HG03159 (cell line): ENCODE measurements around the gene CLCN3.
"Not testable (repeated sequence)": the region's sequence is repeated elsewhere in the genome, so short reads cannot be mapped to it uniquely, and the experiment has no call there.

Experiments used
- ATAC-seq: cut with Tn5 transposase; IDR thresholded peaks from one replicate; pipeline ENCODE4 v1.9.1; 2021; ENCODE audit warnings: mild to moderate bottlenecking, moderate library complexity; ENCODE audit not compliant: unreplicated experiment

The CLCN3 gene

DNA sequence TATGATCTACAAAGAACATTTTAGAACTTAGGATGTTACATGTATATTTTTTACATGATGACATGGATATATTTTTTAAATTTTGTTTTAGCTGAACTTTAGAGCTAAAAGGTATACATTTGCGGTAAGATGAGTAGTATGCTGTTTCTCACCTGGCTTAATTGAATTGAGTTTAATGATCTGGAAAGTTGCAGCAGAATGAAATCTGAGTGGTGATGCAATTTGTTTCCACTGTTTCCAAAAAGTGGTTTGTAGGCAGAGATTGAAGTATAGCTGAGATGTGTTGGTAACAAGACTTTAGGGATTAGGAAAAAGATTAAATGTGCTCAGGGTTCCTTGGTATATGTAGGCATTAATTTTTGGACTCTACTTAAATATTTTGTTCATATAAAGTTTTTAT, 69.3 kb downstream of the CLCN3 start:
- no peak for ATAC-seq

DNA sequence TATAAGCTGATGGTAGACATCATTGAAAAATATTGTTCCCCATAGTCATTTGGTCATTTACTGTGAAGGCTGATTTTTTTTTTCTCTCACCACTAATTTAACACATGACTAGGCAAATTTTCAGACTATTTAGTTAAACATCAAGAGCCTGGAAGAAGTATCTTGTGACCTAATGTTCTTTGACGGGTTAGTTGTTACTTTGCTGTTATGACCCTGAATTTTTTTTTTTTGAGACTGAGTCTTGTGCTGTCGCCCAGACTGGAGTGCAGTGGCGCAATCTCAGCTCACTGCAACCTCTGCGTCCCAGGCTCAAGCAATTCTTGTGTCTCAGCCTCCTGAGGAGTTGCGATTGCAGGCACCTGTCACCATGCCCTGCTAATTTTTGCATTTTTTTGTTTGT, 70.4 kb downstream of the CLCN3 start:
- ATAC-seq: no peak

DNA sequence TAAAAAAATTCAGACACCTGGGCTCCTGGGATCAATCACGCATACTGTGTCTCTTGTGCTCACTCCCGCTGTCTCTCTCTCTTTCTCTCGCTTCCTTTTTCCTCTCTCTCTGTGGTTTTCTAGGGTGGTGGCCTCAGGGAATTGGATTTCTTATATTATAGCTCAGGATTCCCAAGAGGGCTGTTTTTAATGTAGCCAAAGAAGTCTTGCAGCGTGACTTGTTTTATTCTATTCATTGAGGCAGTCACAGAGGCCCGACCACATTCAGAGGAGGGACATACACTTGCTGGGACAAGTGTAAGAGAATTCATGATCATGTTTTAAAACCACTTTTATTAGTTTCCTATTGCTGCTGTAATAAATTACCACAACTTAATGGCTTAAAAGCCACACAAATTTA, 78.0 kb downstream of the CLCN3 start:
- no peak for ATAC-seq

DNA sequence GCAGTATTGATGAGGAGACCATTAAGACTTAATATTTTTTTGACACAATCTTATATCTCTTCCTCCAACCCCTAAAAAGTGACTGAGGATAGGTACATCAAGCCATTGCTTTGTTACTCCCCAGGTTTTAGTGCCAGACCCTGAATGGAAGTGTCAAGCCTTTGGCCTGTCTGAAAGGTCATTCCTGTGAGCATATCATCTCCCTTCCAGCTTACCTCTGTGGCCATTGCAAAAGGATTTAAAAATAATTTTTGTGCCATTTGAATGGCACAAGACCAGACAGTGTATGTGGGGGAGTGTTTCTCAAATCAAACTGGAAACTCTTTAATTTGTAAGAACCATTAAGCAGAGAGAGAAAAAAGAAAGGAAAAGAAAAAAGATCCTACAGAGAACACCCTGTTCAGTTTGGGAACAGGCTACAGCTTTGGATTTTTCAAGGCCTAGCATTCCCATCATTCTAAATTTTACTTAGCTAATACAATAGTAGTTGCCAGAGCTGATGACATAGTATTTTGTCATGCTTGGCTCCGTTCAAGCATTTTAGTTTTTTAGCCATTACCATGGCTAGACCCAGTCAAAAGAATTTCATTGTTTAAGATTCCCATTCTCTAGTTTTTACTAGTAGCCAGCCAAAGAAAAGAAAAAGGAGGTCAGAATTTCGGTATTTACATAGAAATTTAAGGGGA, 87.7 kb downstream of the CLCN3 start:
- ATAC-seq: no peak

DNA sequence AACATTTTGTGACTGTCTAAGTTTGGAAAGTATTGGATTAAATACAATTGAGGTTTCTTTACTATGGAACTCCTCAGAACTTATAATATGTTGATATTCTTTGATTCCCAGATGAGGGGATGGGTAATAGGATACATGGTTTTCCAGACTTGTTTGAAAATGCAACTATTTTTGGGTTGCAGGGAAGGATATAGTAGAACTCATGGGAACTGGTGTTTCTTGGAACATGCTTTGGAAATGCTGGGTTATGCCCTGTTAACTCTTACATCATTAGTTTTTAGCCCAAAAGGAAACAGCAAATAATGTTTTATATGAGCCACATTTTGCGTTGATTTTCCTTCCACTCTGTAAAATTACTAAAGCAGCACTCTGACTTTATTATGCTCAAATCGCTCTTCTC, 95.4 kb downstream of the CLCN3 start:
- no peak for ATAC-seq

- no peak for ATAC-seq
These were observed 96.3 kb downstream of the CLCN3 start for GRCh38 chr4:169716677-169717076.

- ATAC-seq: no peak
These were observed 100.2 kb downstream of the CLCN3 start for GRCh38 chr4:169720529-169720928.

DNA sequence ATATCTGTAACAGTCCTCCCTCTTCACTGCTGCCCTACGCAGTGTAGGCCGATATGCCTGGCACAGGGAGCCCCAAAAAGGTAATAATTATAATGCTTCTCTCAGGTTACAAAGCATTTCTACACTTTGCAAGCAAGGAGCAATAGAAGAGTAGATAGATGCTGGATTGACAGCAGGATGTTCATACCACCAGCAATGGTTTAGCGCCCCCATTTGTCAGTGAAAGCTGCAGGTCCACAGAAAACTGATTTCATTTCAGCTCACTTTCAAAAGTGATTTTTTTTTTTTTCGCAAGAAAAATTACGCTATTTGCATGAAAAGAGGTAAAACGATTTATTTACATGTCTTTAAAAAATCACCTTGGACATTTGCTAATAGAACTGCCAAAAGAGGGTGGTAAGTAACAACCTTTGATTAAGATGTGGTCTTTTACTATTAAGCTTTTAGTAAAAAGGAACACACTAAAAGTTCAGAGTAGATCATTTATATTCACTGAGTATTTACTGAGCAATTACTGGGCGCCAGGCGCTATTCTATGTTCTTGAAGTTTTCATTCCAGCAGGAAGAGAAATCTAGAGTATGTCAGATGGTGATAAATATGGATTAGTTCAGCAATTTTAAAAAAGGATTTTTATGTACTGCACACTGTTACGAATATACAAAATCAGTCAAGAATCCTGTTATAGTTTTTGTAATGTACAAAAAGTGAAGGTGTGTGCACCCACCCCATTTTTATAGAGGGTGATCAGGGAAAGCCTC, 103.0 kb downstream of the CLCN3 start:
- no peak for ATAC-seq

- ATAC-seq: no peak
These were observed 103.9 kb downstream of the CLCN3 start for GRCh38 chr4:169724260-169724659.

DNA sequence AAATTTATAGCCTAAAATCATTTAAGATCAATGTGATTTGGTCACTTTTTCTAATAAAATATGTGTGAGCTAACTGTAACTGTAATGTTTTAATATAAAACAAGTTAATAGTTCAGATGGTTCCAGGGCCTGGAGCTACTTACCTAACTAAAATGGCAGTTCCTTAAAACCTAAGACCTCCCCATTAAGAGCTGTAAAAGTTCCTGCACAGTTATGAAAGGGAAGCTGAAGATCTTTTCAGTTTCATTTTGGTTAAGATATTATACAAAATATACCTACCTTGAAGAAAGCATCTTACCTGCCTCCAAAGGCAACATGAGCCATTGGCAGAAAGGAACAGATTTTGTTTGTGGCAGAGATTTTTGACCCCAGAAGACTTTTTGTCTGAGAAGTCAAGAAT, 107.2 kb downstream of the CLCN3 start:
- ATAC-seq: no peak

DNA sequence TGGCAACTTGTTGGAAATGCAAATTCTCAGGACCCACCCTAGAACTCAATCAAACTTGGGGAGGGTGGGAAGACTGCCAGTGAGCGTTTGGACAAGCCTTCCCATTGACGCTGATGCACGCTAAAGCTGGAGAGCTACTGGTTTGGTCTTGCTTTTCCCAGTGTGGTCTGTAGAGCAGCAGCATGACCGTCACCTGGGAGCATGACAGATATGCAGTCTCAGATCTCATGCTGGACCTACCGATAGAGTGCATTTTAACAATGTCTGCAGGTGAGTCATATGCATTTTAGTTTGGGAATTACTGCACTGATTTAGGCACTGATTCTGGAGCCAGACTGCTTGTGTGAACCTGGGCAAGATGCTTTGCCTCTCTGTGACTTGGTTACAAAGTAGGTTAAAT, 110.2 kb downstream of the CLCN3 start:
- ATAC-seq: no peak

DNA sequence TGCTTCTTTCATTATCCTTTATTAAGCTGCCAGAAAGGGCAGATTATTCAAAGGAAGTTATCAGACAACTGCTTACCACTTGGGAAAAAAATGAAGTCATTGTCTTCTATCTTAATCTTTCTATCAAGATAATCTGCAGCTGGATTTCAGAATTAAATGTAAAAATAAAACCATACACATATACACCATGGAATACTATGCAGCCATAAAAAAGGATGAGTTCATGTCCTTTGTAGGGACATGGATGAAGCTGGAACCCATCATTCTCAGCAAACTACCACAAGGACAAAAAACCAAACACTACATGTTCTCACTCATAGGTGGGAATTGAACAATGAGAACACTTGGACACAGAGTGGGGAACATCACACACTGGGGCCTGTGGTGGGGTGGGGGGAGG, 118.2 kb downstream of the CLCN3 start:
- not testable (repeated sequence) for ATAC-seq

DNA sequence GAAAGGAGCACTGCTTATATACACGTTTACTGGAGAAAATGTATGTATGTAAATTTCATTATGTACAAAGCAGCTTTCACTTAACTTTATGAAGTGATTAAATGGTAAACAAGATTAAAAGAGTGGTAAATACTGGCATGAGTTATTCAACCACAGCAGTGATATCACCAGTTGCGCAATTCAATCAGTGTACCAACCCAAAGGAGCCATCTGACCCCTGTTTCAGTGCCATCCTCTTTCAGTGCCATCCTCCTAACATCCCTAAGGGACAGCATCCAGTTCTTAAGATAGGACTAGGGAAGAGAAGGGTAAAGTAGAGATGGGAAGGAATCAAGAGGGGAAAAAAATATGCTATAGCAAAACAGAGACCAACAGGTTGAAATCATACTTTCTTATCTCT, 121.2 kb downstream of the CLCN3 start:
- ATAC-seq: no peak

- no peak for ATAC-seq
These were observed 124.2 kb downstream of the CLCN3 start for GRCh38 chr4:169744601-169745000.

DNA sequence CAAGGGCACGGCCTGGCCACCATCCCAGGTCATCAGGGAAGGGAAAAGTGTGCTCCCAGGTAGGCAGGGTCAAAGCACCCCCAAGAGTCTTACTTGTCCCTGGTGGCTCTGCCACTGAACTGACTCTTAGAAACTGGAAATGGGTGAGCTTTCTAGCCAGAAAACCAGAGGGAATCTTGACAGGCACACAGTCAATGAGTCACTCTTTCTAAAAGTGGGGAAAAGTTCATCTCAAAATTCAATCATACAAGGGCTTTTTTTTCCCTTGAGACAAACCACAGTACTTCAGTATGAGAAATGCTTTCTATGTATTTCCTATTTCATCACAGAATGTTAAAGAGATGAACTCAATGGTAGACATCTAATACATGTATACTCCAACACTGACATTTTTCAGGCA, 124.9 kb downstream of the CLCN3 start:
- no peak for ATAC-seq

GRCh38 chr4:169756971-169757574, 136.7 kb downstream of the CLCN3 start:
- ATAC-seq: peak; percentile 22

- peak; percentile 95 for ATAC-seq
These were observed 137.3 kb downstream of the CLCN3 start, which contains the start of gene HPF1 for GRCh38 chr4:169757575-169758184. Gene HPF1 (minus strand): TSS chr4:169757944. CDS start chr4:169757877, 67 bp downstream.

DNA sequence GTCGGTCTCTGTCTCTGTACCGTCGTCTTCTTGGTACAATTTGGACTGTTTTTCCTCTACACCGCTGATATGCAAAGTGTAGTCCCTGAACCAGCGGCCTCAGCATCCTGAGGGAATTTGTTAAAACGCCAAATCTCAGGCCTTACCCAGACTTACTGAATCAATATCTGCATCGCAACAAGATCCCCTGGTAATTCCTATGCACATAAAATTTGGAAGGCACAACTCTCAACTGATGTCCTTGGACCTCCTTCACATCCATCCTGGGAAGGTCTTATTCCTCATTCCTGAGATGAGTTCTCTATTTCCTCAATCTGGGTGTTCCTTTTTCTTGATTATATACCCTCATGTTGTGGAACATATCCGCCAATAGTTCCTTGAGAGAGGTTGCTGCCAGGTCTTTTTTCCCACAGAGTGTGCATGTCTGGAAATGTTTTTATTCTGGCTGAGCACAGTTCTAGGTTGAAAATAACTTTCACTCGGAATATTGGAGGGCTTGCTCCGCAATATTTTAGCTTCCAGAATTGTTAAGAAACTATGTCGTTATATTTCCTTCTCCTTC, 138.1 kb downstream of the CLCN3 start:
- ATAC-seq: no peak

- no peak for ATAC-seq
These were observed 141.5 kb downstream of the CLCN3 start for GRCh38 chr4:169761846-169762245.

- no peak for ATAC-seq
These were observed 145.5 kb downstream of the CLCN3 start for GRCh38 chr4:169765835-169766234.

GRCh38 chr4:169766741-169767140, 146.4 kb downstream of the CLCN3 start:
- no peak for ATAC-seq
